ENCODE data around the gene VWA5B1. TPM values are rescaled to one million over a fixed set of nuclear protein-coding genes. Genes with fewer than 3 reads are reported as not detected.
"Not testable (repeated sequence)": the region's sequence is repeated elsewhere in the genome, so short reads cannot be mapped to it uniquely, and the experiment has no call there.

VWA5B1 gene
- total RNA-seq, 1 donor from 2014 or later, result not detected

DNA sequence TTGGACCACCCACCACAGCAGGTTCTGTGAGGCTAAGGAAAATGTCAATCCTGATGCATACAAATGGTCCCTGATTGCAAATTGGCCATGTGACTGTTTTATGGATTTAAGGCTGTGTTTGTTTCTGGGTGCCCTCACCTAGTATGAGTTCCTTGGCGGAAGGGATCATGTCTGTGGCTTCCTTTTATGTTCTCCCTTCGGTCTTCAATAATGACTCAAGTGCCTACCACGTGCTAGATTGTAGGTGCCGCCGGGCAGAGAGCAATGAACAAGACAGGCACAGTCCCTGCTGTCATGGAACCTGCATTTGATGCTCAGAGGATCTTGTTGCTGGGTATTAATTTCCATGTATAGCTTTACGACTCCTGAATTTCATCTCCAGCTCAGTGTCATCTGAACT, 9.8 kb upstream of the VWA5B1 start:
- intact Hi-C loops (cut with micrococcal nuclease), result no loop called here

DNA sequence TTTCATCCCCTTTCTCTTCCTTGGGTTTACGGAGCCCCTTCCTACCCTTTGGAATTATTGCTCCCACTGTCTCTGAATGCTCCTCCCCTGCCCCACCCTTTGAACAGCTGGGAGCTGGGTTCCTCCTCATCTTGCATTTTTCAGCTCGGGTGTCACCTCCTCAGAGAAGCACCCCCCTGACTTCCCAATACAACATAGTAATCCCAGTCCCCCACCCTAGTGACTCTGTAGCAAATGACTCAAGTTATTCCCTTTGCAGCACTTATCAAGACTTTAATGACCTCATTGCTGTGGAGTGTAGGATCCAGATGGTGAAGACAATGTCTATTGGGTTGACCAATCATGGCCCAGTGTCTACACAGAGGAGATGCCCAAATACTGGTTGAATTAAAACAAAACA, 8.9 kb upstream of the VWA5B1 start:
- intact Hi-C loops (cut with micrococcal nuclease), result no loop called here

DNA sequence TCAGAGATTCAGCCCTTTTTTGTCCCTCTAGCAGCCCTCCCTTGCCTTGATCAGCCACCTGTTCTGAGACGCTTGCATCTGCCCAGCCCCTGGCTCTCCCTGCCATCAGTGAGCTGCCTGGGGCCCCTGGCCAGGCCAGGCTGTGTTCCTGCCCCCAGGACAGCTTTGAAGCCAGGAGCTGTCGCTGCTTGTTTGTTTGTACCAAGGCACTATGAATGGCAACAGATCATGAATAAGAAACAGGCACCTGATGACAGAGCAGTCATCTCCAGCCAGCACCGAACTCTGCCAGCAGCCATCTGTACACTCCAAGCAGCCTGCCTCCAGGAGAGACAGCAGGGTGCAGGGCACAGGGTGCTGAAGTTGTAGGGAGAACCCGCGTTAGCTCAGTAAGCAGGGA, 8.1 kb upstream of the VWA5B1 start:
- intact Hi-C loops (cut with micrococcal nuclease), result no loop called here

DNA sequence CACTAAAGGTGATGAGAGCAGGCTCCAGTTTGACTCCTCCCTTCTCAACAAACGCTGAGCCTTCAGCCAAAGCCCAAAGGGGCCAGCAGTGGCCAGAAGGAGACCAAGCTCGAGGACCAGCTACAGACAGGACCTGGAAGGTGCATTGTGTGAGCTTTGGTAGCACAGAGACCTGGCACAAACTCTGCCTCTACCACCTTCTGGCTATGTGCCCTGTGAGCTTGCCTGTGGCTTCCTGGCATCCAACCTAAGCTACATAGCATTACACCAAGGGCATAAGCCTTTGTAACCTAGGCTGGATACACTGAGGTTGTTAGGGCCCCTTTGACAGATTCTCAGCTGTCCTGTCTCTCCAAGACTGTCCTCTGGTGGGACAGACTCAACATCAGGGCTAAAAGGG, 6.6 kb upstream of the VWA5B1 start:
- intact Hi-C loops (cut with micrococcal nuclease), result no loop called here

DNA sequence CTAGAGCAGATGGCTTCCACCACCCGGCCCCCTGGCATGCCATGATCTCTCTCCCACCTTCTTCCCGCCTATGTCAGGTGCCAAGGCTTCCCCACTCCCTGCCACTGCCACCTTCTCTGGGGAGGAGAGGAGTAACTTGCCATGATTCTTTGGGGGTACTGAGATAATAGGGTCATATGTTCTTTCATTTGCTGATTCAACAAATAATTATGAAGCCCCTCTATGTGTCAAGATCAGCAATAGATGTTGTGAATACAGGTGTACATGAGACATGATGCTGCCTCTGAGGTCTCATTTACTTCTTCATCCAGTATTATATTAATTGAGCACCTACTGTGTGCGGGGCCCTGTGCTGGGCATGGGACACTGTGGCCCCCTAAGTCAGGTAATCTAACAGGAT, 6.0 kb upstream of the VWA5B1 start:
- intact Hi-C loops (cut with micrococcal nuclease), result no loop called here

- intact Hi-C loops (cut with micrococcal nuclease), result no loop called here
These were observed 5.2 kb upstream of the VWA5B1 start for GRCh38 chr1:20285510-20285909.

DNA sequence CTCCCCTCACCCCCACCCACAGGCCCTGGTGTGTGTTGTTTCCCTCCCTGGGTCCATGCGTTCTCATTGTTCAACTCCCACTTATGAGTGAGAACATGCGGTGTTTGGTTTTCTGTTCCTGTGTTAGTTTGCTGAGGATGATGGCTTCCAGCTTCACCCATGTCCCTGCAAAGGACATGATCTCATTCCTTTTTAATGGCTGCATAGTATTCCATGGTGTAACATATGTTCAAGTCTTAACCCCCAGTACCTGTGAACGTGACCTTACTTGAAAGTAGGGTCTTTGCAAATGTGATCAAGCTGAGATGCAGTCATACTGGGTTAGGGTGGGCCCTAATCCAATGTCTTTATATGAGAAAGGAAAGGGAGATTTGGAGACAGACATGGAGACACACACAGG, 3.0 kb upstream of the VWA5B1 start:
- intact Hi-C loops (cut with micrococcal nuclease), result not testable (repeated sequence)

DNA sequence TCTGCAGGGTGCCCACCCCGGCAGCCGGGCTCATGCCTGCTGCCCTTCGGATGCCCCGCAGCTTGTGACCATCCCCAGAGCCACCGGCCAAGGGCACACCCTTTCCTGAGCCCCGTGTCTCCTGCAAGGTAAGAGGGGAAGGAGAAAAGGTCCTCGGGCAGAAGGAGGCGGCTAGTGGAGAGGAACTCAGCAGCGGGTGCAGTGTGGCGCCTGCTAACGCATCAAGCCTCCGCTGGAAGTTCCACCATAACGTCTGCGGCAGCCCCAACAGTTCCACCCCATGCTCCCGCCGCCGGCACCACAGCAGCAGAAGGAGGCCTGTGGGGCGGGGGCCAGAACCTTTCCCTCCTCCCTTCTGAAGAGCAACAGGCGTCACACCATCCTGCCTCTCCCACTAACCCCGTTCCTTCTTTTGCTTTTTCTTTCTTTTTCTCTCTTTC, 990 bp downstream of the VWA5B1 start:
- intact Hi-C loops (cut with micrococcal nuclease), result no loop called here

- intact Hi-C loops (cut with micrococcal nuclease), result no loop called here
These were observed 8.0 kb downstream of the VWA5B1 start for GRCh38 chr1:20298626-20299025.

DNA sequence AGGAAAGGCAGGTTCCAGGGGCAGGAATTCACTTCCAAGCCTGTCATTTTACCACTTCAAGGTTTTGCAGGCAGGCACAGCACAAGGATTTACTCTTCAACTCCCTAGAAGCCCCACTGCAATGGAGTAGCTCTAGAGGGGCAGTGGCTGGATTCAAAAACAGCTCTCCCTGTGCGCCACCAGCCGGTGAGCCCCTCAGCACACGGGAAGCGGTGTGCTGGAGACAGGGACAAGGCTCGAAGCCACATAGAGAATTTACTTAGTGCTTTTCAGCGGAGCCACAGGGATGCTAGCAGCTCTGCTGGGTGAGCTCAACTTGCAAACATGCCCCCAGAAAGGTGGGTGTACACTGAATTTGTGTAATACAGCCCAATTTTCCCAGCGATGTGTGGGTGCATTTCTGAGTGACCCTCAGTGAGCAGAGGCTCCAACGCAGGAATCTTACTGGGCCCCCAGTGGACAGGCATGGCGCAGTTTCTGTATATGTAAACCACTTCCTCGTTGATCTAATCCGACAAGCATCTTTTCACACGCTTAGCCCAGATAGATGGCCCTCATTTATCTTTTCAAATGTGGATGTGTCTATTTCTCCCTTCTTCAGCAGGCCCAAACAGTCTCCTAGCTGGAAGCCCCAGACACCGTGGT, 10.9 kb downstream of the VWA5B1 start:
- intact Hi-C loops (cut with micrococcal nuclease), result no loop called here

DNA sequence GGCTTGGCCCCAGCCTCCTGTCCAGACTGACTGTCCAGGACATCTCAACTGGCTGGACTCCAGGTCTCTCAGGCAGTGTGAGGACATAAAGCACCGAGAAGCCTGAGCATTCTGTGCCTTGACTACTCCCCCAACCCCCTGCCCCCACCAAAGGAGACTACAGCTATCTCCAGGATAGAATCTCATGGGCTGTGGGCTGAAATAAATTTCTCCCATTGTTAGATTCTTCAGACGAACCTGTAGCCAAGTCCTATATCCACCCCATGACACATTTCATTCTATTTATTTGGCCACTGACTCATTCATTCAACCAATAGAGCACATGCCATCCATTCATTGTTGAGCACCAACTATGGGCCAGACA, 11.4 kb downstream of the VWA5B1 start:
- intact Hi-C loops (cut with micrococcal nuclease), result no loop called here

DNA sequence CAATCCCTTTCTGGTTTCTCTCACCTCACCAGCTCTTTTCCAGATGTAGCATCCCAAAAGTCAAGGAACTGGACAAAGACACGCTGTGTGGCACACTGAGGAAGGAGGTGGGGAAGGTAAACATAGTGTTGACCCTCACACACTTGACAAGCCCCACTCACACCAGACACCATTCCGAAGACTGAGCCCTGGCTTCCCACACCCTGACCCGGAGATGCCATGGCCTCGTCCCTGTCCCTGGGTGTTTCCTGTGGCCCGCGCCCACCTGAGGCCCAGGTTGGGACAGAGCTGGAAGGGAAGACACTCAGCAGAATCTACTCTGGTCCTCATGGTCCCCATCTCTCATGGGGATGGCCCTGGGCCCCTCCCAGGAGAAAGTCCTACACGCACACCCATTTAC, 16.4 kb downstream of the VWA5B1 start:
- intact Hi-C loops (cut with micrococcal nuclease), result no loop called here

DNA sequence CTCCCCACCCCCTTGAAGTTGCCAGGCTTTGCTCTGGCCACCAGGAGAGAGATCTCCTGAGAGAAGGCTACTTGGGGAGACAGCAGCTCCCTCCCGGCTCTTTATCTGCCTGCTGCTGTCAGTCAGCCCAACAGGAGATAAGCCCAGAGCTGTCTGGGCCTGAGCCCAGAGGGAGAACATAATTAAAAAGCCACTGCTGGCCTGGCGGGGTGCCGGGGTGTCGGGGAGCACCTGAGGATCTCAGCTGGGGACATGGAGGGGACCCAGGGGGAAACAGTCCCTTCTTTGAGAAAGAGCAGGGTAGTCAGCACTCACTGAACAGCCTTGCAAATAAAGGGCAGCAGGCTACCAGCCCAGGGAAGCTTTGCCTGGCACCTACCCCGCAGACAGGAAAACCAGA, 17.9 kb downstream of the VWA5B1 start:
- intact Hi-C loops (cut with micrococcal nuclease), result no loop called here

DNA sequence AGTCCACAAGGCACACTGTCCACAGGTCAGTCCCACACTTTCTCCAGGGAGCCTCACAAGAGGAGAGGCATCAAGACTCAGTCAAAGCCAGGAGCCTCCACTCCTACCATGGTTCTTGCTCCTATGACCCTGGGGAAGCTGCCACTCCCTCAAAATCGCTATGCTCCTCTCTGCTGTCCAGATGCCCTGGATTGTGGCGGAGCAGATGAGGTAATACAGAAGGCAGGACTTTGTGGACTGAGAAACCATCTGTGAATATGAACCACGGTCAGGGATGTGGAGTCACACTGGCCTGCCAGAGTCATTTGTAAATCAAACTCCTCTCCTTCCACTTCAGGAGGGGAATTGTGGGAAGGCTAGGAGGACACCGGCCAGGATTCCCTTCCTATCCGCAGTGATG, 20.6 kb downstream of the VWA5B1 start:
- intact Hi-C loops (cut with micrococcal nuclease), result no loop called here

DNA sequence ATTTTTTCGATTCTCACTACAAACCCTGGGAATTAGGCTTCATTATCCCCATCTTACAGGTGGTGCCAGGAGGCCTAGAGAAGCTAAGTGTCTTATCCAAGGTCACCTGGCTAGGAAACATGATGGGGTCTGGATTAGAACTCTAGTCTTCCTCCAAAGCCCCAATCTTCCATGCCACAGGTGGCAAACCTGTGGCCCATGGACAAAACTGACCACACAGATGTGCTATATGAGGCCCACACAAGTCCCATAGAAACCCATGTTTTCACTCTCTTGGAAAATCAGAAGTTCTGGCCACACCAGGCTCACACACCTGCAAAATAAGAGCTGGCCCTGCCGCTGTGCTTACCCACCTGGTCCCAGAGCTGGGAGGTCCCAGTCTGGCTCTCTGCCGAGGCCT, 21.6 kb downstream of the VWA5B1 start:
- intact Hi-C loops (cut with micrococcal nuclease), result no loop called here

- intact Hi-C loops (cut with micrococcal nuclease), result no loop called here
These were observed 22.1 kb downstream of the VWA5B1 start for GRCh38 chr1:20312818-20313217.

GRCh38 chr1:20317471-20317870, 26.8 kb downstream of the VWA5B1 start:
- intact Hi-C loops (cut with micrococcal nuclease), result no loop called here

- intact Hi-C loops (cut with micrococcal nuclease), result no loop called here
These were observed 27.8 kb downstream of the VWA5B1 start for GRCh38 chr1:20318521-20318920.

- intact Hi-C loops (cut with micrococcal nuclease), result no loop called here
These were observed 28.3 kb downstream of the VWA5B1 start for GRCh38 chr1:20318971-20319370.

GRCh38 chr1:20319456-20320220, 29.0 kb downstream of the VWA5B1 start:
- intact Hi-C loops (cut with micrococcal nuclease), result no loop called here

GRCh38 chr1:20320704-20321103, 30.0 kb downstream of the VWA5B1 start:
- intact Hi-C loops (cut with micrococcal nuclease), result no loop called here

GRCh38 chr1:20321573-20321972, 30.9 kb downstream of the VWA5B1 start:
- intact Hi-C loops (cut with micrococcal nuclease), result no loop called here

Data from T-helper 2 cell treated with Interferon-gamma antibody and Interleukin-4, amounts not matched to agents 100 ng/mL and 5 ng/mL, for 36 hours (primary cell).